GM12878 (cell line): Measurements from ENCODE around the gene MAP7. TPM values are rescaled to one million over a fixed set of nuclear protein-coding genes. Genes with fewer than 3 reads are reported as not detected.

Experiments
- ATAC-seq: fragments of 200-7000 bp; cut with Tn5 transposase; 3 replicates; pipeline ENCODE4 v1.9.1; 2020; ENCODE audit warnings: mild to moderate bottlenecking, moderate library complexity
- BruUV-seq: library from RNA; stranded (reverse); fragments of 400-500 nt; replicated peaks from 2 replicates; lab custom pipeline; 2021; lab: Mats Ljungman, UMichigan
- CTCF ChIA-PET: fragments of 300-600 bp; sonication (Branson Sonifier 250); formaldehyde crosslinking; extraction: SDS; loops from one replicate; lab custom pipeline; 2021; ENCODE audit warnings: inconsistent platforms; lab: Yijun Ruan, JAX
- POLR2A ChIA-PET: fragments of 350-600 bp; formaldehyde crosslinking; extraction: SDS; loops from one replicate; lab custom pipeline; 2021; ENCODE audit warnings: inconsistent platforms; lab: Charles Lee
- RAD21 ChIA-PET: fragments of 300-600 bp; sonication (Branson Sonifier 250); formaldehyde crosslinking; loops from one replicate; lab custom pipeline; 2023; ENCODE audit warnings: antibody characterized with exemption; ENCODE audit not compliant: unreplicated experiment; lab: Charles Lee
- SMC1A ChIA-PET: fragments of 300-600 bp; sonication (Branson Sonifier 250); formaldehyde crosslinking; loops from one replicate; lab custom pipeline; 2023; ENCODE audit not compliant: unreplicated experiment, uncharacterized antibody; lab: Charles Lee
- DNase-seq: peaks from one replicate; pipeline ENCODE4 v3.0.0-alpha.2; 2011; ENCODE audit warnings: low read depth, low spot score
- FAIRE-seq: peaks from 3 replicates; lab custom pipeline; 2011; peaks lifted over from hg19 to GRCh38; lab: Jason Lieb, UNC
- H2AFZ ChIP-seq: 2 replicates; pipeline ENCODE4 v1.6.0; 2011; ENCODE audit warnings: low read depth, low read length, control low read depth; ENCODE audit not compliant: control insufficient read depth
- H3K27ac ChIP-seq: 2 replicates; pipeline ENCODE4 v1.5.1; 2011; ENCODE audit warnings: control low read depth; ENCODE audit not compliant: control insufficient read depth, insufficient read depth
- H3K27me3 ChIP-seq, 2 experiments: replicated peaks in 1 of 2; 2 replicates each; pipeline versions ENCODE4 v1.6.0 to v1.6.1; 2011; ENCODE audit warnings: low read length in 1 of 2; ENCODE audit not compliant: control insufficient read depth in 2 of 2, insufficient read depth in 2 of 2
- H3K36me3 ChIP-seq, 2 experiments: 2 replicates each; pipeline ENCODE4 v1.5.1; 2011; ENCODE audit warnings: low read length in 1 of 2; ENCODE audit not compliant: control insufficient read depth in 2 of 2, insufficient read depth in 2 of 2
- H3K4me1 ChIP-seq: 2 replicates; pipeline ENCODE4 v1.6.1; 2011; ENCODE audit warnings: mild to moderate bottlenecking, low read length, moderate library complexity, mixed read lengths; ENCODE audit not compliant: control insufficient read depth, insufficient read depth
- H3K4me2 ChIP-seq: 2 replicates; pipeline ENCODE4 v1.6.0; 2011; ENCODE audit warnings: control low read depth; ENCODE audit not compliant: control insufficient read depth, insufficient read depth
- H3K4me3 ChIP-seq: fragments of 200-600 bp; sonication (generic); 2 replicates; pipeline ENCODE4 v1.5.1; 2016
- H3K79me2 ChIP-seq: 2 replicates; pipeline ENCODE4 v1.6.0; 2011; ENCODE audit warnings: low read length; ENCODE audit not compliant: control insufficient read depth, insufficient read depth
- H3K9ac ChIP-seq: 2 replicates; pipeline ENCODE4 v1.8.0; 2011; ENCODE audit warnings: low read length, control low read depth, mixed read lengths; ENCODE audit not compliant: control insufficient read depth, insufficient read depth
- H3K9me3 ChIP-seq: replicated peaks from 3 replicates; pipeline ENCODE4 v1.5.1; 2011; ENCODE audit warnings: mild to moderate bottlenecking, low read length; ENCODE audit not compliant: control insufficient read depth, insufficient read depth
- H4K20me1 ChIP-seq: 2 replicates; pipeline ENCODE4 v1.6.0; 2011; ENCODE audit not compliant: control insufficient read depth, insufficient read depth
- ATF7 ChIP-seq: fragments of 450-650 bp; IDR thresholded peaks from 2 replicates; pipeline ENCODE4 v1.6.1; 2016; ENCODE audit warnings: low read depth, mild to moderate bottlenecking
- CHD4 ChIP-seq: fragments of 200-600 bp; sonication (generic); IDR thresholded peaks from 2 replicates; pipeline ENCODE4 v1.6.1; 2016; ENCODE audit warnings: mild to moderate bottlenecking
- EGR1 ChIP-seq, 2 experiments: IDR thresholded peaks; 1 replicate in 1 of 2; 2 replicates in 1 of 2; pipeline ENCODE4 v1.6.1; 2011 to 2012; ENCODE audit warnings: low read depth in 2 of 2, low read length in 2 of 2, borderline replicate concordance in 1 of 2, mild to moderate bottlenecking in 1 of 2, moderate library complexity in 1 of 2
- FOXK2 ChIP-seq: fragments of 450-650 bp; IDR thresholded peaks from 2 replicates; pipeline ENCODE4 v1.6.1; 2017; ENCODE audit warnings: mild to moderate bottlenecking, moderate library complexity
- HDAC6 ChIP-seq: fragments of 200-600 bp; sonication (generic); IDR thresholded peaks from one replicate; pipeline ENCODE4 v1.8.0; 2017; ENCODE audit warnings: antibody characterized with exemption; ENCODE audit not compliant: unreplicated experiment
- NFXL1 ChIP-seq: fragments of 450-650 bp; IDR thresholded peaks from 2 replicates; pipeline ENCODE4 v1.6.1; 2017; ENCODE audit warnings: antibody characterized with exemption, mild to moderate bottlenecking, borderline replicate concordance
- NR2C2 ChIP-seq: IDR thresholded peaks from 2 replicates; pipeline ENCODE4 v1.6.1; 2011; ENCODE audit warnings: borderline replicate concordance, low read depth; ENCODE audit not compliant: control insufficient read depth, insufficient read length
- POLR2AphosphoS2 ChIP-seq: IDR thresholded peaks from 2 replicates; pipeline ENCODE4 v1.6.1; 2011; ENCODE audit warnings: low read depth, mild to moderate bottlenecking, low read length, improper control_type of control experiment, moderate library complexity
- RCOR1 ChIP-seq: conservative IDR thresholded peaks from 2 replicates; pipeline ENCODE4 v1.6.1; 2012; ENCODE audit warnings: low read depth, low read length, improper control_type of control experiment
- RFX5 ChIP-seq: IDR thresholded peaks from 2 replicates; pipeline ENCODE4 v1.6.1; 2011; ENCODE audit warnings: low read depth, low read length, improper control_type of control experiment
- SMARCA5 ChIP-seq: fragments of 450-650 bp; IDR thresholded peaks from 2 replicates; pipeline ENCODE4 v1.6.1; 2017; ENCODE audit warnings: mild to moderate bottlenecking
- SRF ChIP-seq, 2 experiments: IDR thresholded peaks; 2 replicates each; pipeline ENCODE4 v1.6.1; 2011; ENCODE audit warnings: low read depth in 2 of 2, low read length in 2 of 2, mild to moderate bottlenecking in 1 of 2, moderate library complexity in 1 of 2
- WRNIP1 ChIP-seq: IDR thresholded peaks from 2 replicates; pipeline ENCODE4 v1.6.1; 2011; ENCODE audit warnings: low read depth, low read length, improper control_type of control experiment, borderline replicate concordance
- ZBED1 ChIP-seq: IDR thresholded peaks from 2 replicates; pipeline ENCODE4 v1.6.1; 2016; ENCODE audit warnings: borderline replicate concordance
- WGBS: methylation state at CpG from one replicate; pipeline ENCODE4 v1.1.6; 2016; ENCODE audit warnings: low lambda C conversion rate; ENCODE audit not compliant: insufficient replicate concordance, insufficient coverage; ENCODE audit errors: missing lambda C conversion rate; 5-methylcytosine and 5-hydroxymethylcytosine counted together
- in situ Hi-C: fragments of 300-500 bp; cut with MboI; formaldehyde crosslinking; loops from 9 replicates; pipeline ENCODE4 v1.14.3; 2018; ENCODE audit warnings: mixed read lengths
- intact Hi-C: fragments of 100-400 bp; cut with micrococcal nuclease; formaldehyde crosslinking; loops from one replicate; pipeline ENCODE4 v1.14.2; 2022; ENCODE audit not compliant: unreplicated experiment
- polyA plus RNA-seq, 11 experiments: library from polyadenylated mRNA; depleted of rRNA in 4 of 11; unstranded in 6 of 11; stranded (reverse) in 5 of 11; fragments of >200 nt; fragmentation: Nextera tagmentation in 4 of 11; fragmentation: Illumina TruSeq in 1 of 11; extraction: Ambion mirVana in 4 of 11; extraction: Trizol in 1 of 11; gene quantifications; 1 replicate in 1 of 11; 2 replicates in 10 of 11; pipeline versions ENCODE4 v1.2.1 to v1.2.3, GENCODE V29; 2011 to 2016; ENCODE audit warnings: inconsistent platforms in 2 of 11, missing spikeins in 2 of 11, low read depth in 1 of 11
- total RNA-seq, 4 experiments: library from RNA; depleted of rRNA in 3 of 4; stranded (reverse); fragments of >200 nt in 3 of 4; fragmentation: Illumina TruSeq in 1 of 4; extraction: Trizol in 1 of 4; gene quantifications; 2 replicates each; pipeline versions ENCODE4 v1.2.1 to v1.2.3, GENCODE V29; 2013 to 2021
- TF ChIP-seq, protein P1 (sequence below): IDR thresholded peaks from 2 replicates; pipeline ENCODE4 v1.6.1; 2011; ENCODE audit warnings: low read depth, mild to moderate bottlenecking, low read length, moderate library complexity, borderline replicate concordance; ENCODE audit errors: extremely low read depth
- TF ChIP-seq, protein P2 (sequence below): IDR thresholded peaks from 2 replicates; pipeline ENCODE4 v1.6.1; 2012; ENCODE audit warnings: low read depth, low read length, improper control_type of control experiment
- TF ChIP-seq, protein P3 (sequence below): fragments of 450-650 bp; IDR thresholded peaks from 2 replicates; pipeline ENCODE4 v1.6.1; 2017; ENCODE audit warnings: mild to moderate bottlenecking

The MAP7 gene
- total and polyA plus RNA-seq, 10 of the 15 experiments (the other 5 are each of a cell fraction or from before 2014, with no cell fraction given): 0.04 to 0.17 (median 0.08) TPM; not detected in 2

DNA sequence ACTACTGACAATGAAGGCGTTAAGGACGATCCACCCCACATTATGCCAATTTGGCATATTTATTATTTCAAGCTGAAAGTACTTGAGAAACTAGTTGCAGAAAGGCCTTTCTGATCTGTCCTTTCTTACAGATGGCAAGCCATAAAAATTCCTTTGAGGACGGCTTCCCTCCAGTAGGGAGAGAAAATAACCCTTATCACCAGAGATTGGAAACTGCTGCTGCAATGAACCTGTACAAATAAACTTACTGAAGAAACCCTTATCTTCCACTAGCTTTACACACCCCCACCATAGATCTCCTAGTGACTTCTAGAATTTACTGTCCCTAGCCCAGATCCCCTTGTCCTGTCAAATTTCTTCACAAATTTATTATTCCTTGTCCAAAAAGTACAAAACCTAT, 105.2 kb downstream of the MAP7 start:
- in situ Hi-C loops: no loop called here
- H3K9me3 ChIP-seq: no peaks in the 10 kb centered on the region
- TF ChIP-seq, protein P1, sequence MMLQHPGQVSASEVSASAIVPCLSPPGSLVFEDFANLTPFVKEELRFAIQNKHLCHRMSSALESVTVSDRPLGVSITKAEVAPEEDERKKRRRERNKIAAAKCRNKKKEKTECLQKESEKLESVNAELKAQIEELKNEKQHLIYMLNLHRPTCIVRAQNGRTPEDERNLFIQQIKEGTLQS: no peak
- TF ChIP-seq ATF7 (no peak), SRF (IDR thresholded peaks at IDR 0.05; ENCODE audit: low read depth in 2 of 2, low read length in 2 of 2) (no peak)
- TF ChIP-seq, protein P2, sequence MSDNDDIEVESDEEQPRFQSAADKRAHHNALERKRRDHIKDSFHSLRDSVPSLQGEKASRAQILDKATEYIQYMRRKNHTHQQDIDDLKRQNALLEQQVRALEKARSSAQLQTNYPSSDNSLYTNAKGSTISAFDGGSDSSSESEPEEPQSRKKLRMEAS: no peak
- H3K36me3 ChIP-seq: no peaks in the 10 kb centered on the region
- H3K9ac ChIP-seq: no peak overlapping the region
- DNase-seq: no peak
- no peak overlapping the region for H3K27ac ChIP-seq
- no peak for FAIRE-seq
- WGBS: 22% methylated on average over 3 of the region's 3 CpGs
- H3K4me3 ChIP-seq: no peak overlapping the region
- ChIA-PET SMC1A (interaction anchor here (1.4 kb wide), 1 partner anchor 8 kb away, joined by 3 read pairs; no protein-coding TSS in a partner anchor), POLR2A (no interaction called here), RAD21 (no interaction called here), CTCF (interaction anchor here (1.7 kb wide), 1 partner anchor 11 kb away, joined by 4 read pairs; no protein-coding TSS in a partner anchor)
- BruUV-seq: no TSS peak
- H3K27me3 ChIP-seq: no peaks in the 10 kb centered on the region; a peak in 1 of 4 replicates
- no peaks in the 10 kb centered on the region for H4K20me1 ChIP-seq
- H2AFZ ChIP-seq: no peak overlapping the region
- ATAC-seq: no peak
- H3K4me2 ChIP-seq: no peak overlapping the region
- H3K4me1 ChIP-seq: no peaks in the 10 kb centered on the region
- no peaks in the 10 kb centered on the region for H3K79me2 ChIP-seq
- intact Hi-C loops: no loop called here

DNA sequence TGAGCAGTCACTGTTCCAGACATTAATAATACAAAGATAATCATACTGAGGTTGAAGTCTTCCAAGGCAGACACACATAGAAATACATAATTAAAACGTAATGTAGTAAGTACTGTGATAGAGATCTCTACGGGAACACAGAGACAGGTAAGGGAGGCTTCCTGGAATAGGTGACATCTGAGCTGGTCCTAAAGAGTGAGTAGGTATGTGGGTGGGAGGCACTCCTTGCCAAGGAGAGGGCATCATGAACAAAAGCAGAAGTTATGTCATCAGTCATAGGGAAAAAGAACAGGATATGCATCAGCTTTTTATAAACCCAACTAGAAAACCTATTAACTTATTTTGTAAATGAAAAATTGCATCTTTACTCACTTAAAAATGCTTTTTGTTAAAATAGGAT, 110.0 kb downstream of the MAP7 start:
- H3K9me3 ChIP-seq: no peaks in the 10 kb centered on the region
- ATAC-seq: no peak
- 51% methylated on average over 2 of the region's 2 CpGs for WGBS
- ChIA-PET RAD21 (no interaction called here), CTCF (interaction anchor here (0.6 kb wide), 1 partner anchor 32 kb away, joined by 3 read pairs; no protein-coding TSS in a partner anchor), SMC1A (no interaction called here), POLR2A (no interaction called here)
- no peak overlapping the region for H3K4me3 ChIP-seq
- no peak overlapping the region for H3K4me2 ChIP-seq
- H3K4me1 ChIP-seq: no peaks in the 10 kb centered on the region
- DNase-seq: no peak
- in situ Hi-C loops: no loop called here
- H3K27me3 ChIP-seq: no peaks in the 10 kb centered on the region
- intact Hi-C loops: no loop called here
- no peaks in the 10 kb centered on the region for H4K20me1 ChIP-seq
- BruUV-seq: no TSS peak
- H3K36me3 ChIP-seq: no peaks in the 10 kb centered on the region
- H3K9ac ChIP-seq: no peak overlapping the region
- no peak for FAIRE-seq
- no peaks in the 10 kb centered on the region for H3K79me2 ChIP-seq
- H3K27ac ChIP-seq: no peak overlapping the region
- no peak overlapping the region for H2AFZ ChIP-seq
- TF ChIP-seq HDAC6: no peak
- TF ChIP-seq NR2C2: no peak
- no peak for TF ChIP-seq RCOR1
- TF ChIP-seq NFXL1: no peak
- no peak for TF ChIP-seq EGR1 (IDR thresholded peaks at IDR 0.05; ENCODE audit: borderline replicate concordance in 1 of 2, low read depth in 2 of 2, low read length in 2 of 2)
- TF ChIP-seq WRNIP1: no peak
- no peak for TF ChIP-seq RFX5
- TF ChIP-seq, protein P3, sequence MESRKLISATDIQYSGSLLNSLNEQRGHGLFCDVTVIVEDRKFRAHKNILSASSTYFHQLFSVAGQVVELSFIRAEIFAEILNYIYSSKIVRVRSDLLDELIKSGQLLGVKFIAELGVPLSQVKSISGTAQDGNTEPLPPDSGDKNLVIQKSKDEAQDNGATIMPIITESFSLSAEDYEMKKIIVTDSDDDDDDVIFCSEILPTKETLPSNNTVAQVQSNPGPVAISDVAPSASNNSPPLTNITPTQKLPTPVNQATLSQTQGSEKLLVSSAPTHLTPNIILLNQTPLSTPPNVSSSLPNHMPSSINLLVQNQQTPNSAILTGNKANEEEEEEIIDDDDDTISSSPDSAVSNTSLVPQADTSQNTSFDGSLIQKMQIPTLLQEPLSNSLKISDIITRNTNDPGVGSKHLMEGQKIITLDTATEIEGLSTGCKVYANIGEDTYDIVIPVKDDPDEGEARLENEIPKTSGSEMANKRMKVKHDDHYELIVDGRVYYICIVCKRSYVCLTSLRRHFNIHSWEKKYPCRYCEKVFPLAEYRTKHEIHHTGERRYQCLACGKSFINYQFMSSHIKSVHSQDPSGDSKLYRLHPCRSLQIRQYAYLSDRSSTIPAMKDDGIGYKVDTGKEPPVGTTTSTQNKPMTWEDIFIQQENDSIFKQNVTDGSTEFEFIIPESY: no peak
- no peak for TF ChIP-seq FOXK2
- no peak for TF ChIP-seq POLR2AphosphoS2
- TF ChIP-seq ZBED1: no peak
- no peak for TF ChIP-seq CHD4
- no peak for TF ChIP-seq SMARCA5
- TF ChIP-seq SRF (IDR thresholded peaks at IDR 0.05; ENCODE audit: low read depth in 2 of 2, low read length in 2 of 2): no peak
